ENCODE results near the gene CENPC.

CENPC gene

GRCh38 chr4:67545199-67546003 is at the start of gene CENPC:
Gene CENPC (minus strand): TSS chr4:67545503. CDS start chr4:67545355, 148 bp downstream.
- Histone ChIP-seq H3K9ac (ENCODE audit: low read depth, low read length) (peak within 1 kb of the TSS; percentile 95), H3K4me3 (ENCODE audit: low read length) (peak within 1 kb of the TSS; percentile 98), H3K4me1 (ENCODE audit: insufficient read depth, low read length) (peaks cover 2% of the 10 kb centered on the region; the same call in 1 of the 2 replicates), H3K9me3 (ENCODE audit: insufficient read depth, low read depth, low read length) (no peaks in the 10 kb centered on the region), H3K27me3 (ENCODE audit: insufficient read depth, low read length) (no peaks in the 10 kb centered on the region), H3K27ac (ENCODE audit: low read length) (peak within 1 kb of the TSS; percentile 99), H3K36me3 (ENCODE audit: insufficient read depth, low read depth, low read length) (peaks cover 19% of the 10 kb centered on the region)

- Histone ChIP-seq H3K9ac (ENCODE audit: low read depth, low read length) (no peak overlapping the region), H3K27ac (ENCODE audit: low read length) (no peak overlapping the region), H3K4me3 (ENCODE audit: low read length) (no peak overlapping the region), H3K4me1 (ENCODE audit: insufficient read depth, low read length) (no peaks in the 10 kb centered on the region), H3K9me3 (ENCODE audit: insufficient read depth, low read depth, low read length) (peaks cover 22% of the 10 kb centered on the region), H3K36me3 (ENCODE audit: insufficient read depth, low read depth, low read length) (no peaks in the 10 kb centered on the region), H3K27me3 (ENCODE audit: insufficient read depth, low read length) (no peaks in the 10 kb centered on the region)
These were observed 48.5 kb upstream of the CENPC start for GRCh38 chr4:67593741-67594175.

- no peaks in the 10 kb centered on the region for H3K27me3 ChIP-seq (ENCODE audit: insufficient read depth, low read length)
- H3K4me1 ChIP-seq (ENCODE audit: insufficient read depth, low read length) = no peaks in the 10 kb centered on the region
- no peak overlapping the region for H3K27ac ChIP-seq (ENCODE audit: low read length)
- H3K9ac ChIP-seq (ENCODE audit: low read depth, low read length) = no peak overlapping the region
- H3K4me3 ChIP-seq (ENCODE audit: low read length) = no peak overlapping the region
- H3K9me3 ChIP-seq (ENCODE audit: insufficient read depth, low read depth, low read length) = no peaks in the 10 kb centered on the region
- H3K36me3 ChIP-seq (ENCODE audit: insufficient read depth, low read depth, low read length) = no peaks in the 10 kb centered on the region
These were observed 41.9 kb upstream of the CENPC start for GRCh38 chr4:67587156-67587555.

- no peak overlapping the region for H3K4me3 ChIP-seq (ENCODE audit: low read length)
- H3K27ac ChIP-seq (ENCODE audit: low read length) = no peak overlapping the region
- H3K9me3 ChIP-seq (ENCODE audit: insufficient read depth, low read depth, low read length) = no peaks in the 10 kb centered on the region
- H3K9ac ChIP-seq (ENCODE audit: low read depth, low read length) = no peak overlapping the region
- no peaks in the 10 kb centered on the region for H3K36me3 ChIP-seq (ENCODE audit: insufficient read depth, low read depth, low read length)
- H3K4me1 ChIP-seq (ENCODE audit: insufficient read depth, low read length) = no peaks in the 10 kb centered on the region
- H3K27me3 ChIP-seq (ENCODE audit: insufficient read depth, low read length) = no peaks in the 10 kb centered on the region
These were observed 39.2 kb upstream of the CENPC start for GRCh38 chr4:67584496-67584895.

- H3K36me3 ChIP-seq (ENCODE audit: insufficient read depth, low read depth, low read length) = no peaks in the 10 kb centered on the region
- no peak overlapping the region for H3K9ac ChIP-seq (ENCODE audit: low read depth, low read length)
- no peaks in the 10 kb centered on the region for H3K9me3 ChIP-seq (ENCODE audit: insufficient read depth, low read depth, low read length)
- no peak overlapping the region for H3K4me3 ChIP-seq (ENCODE audit: low read length)
- no peak overlapping the region for H3K27ac ChIP-seq (ENCODE audit: low read length)
- H3K4me1 ChIP-seq (ENCODE audit: insufficient read depth, low read length) = no peaks in the 10 kb centered on the region
- H3K27me3 ChIP-seq (ENCODE audit: insufficient read depth, low read length) = no peaks in the 10 kb centered on the region
These were observed 36.6 kb upstream of the CENPC start for GRCh38 chr4:67581913-67582312.

GRCh38 chr4:67581208-67581857 is 36.0 kb upstream of the CENPC start:
- no peaks in the 10 kb centered on the region for H3K27me3 ChIP-seq (ENCODE audit: insufficient read depth, low read length)
- H3K27ac ChIP-seq (ENCODE audit: low read length) = no peak overlapping the region

GRCh38 chr4:67580577-67580976 is 35.3 kb upstream of the CENPC start:
- H3K4me3 ChIP-seq (ENCODE audit: low read length) = no peak overlapping the region
- no peak overlapping the region for H3K27ac ChIP-seq (ENCODE audit: low read length)
- no peaks in the 10 kb centered on the region for H3K9me3 ChIP-seq (ENCODE audit: insufficient read depth, low read depth, low read length)

More at GRCh38 chr4:67581208-67581857, 36.0 kb upstream of the CENPC start:
- Histone ChIP-seq H3K9me3 (ENCODE audit: insufficient read depth, low read depth, low read length) (no peaks in the 10 kb centered on the region), H3K36me3 (ENCODE audit: insufficient read depth, low read depth, low read length) (no peaks in the 10 kb centered on the region), H3K4me1 (ENCODE audit: insufficient read depth, low read length) (no peaks in the 10 kb centered on the region), H3K9ac (ENCODE audit: low read depth, low read length) (no peak overlapping the region), H3K4me3 (ENCODE audit: low read length) (no peak overlapping the region)

GRCh38 chr4:67576538-67576937 is 31.2 kb upstream of the CENPC start:
- Histone ChIP-seq H3K9ac (ENCODE audit: low read depth, low read length) (no peak overlapping the region), H3K4me3 (ENCODE audit: low read length) (no peak overlapping the region), H3K27ac (ENCODE audit: low read length) (no peak overlapping the region), H3K36me3 (ENCODE audit: insufficient read depth, low read depth, low read length) (no peaks in the 10 kb centered on the region), H3K27me3 (ENCODE audit: insufficient read depth, low read length) (no peaks in the 10 kb centered on the region), H3K4me1 (ENCODE audit: insufficient read depth, low read length) (peaks cover 8% of the 10 kb centered on the region; the same call in 1 of the 2 replicates), H3K9me3 (ENCODE audit: insufficient read depth, low read depth, low read length) (no peaks in the 10 kb centered on the region)

More at GRCh38 chr4:67580577-67580976, 35.3 kb upstream of the CENPC start:
- H3K27me3 ChIP-seq (ENCODE audit: insufficient read depth, low read length) = no peaks in the 10 kb centered on the region
- no peak overlapping the region for H3K9ac ChIP-seq (ENCODE audit: low read depth, low read length)
- no peaks in the 10 kb centered on the region for H3K36me3 ChIP-seq (ENCODE audit: insufficient read depth, low read depth, low read length)
- H3K4me1 ChIP-seq (ENCODE audit: insufficient read depth, low read length) = peaks cover 3% of the 10 kb centered on the region; the same call in 1 of the 2 replicates

GRCh38 chr4:67576059-67576466 is 30.8 kb upstream of the CENPC start:
- Histone ChIP-seq H3K36me3 (ENCODE audit: insufficient read depth, low read depth, low read length) (no peaks in the 10 kb centered on the region), H3K27ac (ENCODE audit: low read length) (no peak overlapping the region), H3K27me3 (ENCODE audit: insufficient read depth, low read length) (no peaks in the 10 kb centered on the region), H3K4me1 (ENCODE audit: insufficient read depth, low read length) (peaks cover 8% of the 10 kb centered on the region; the same call in 1 of the 2 replicates), H3K9me3 (ENCODE audit: insufficient read depth, low read depth, low read length) (no peaks in the 10 kb centered on the region), H3K9ac (ENCODE audit: low read depth, low read length) (no peak overlapping the region), H3K4me3 (ENCODE audit: low read length) (no peak overlapping the region)

- Histone ChIP-seq H3K9ac (ENCODE audit: low read depth, low read length) (no peak overlapping the region), H3K27me3 (ENCODE audit: insufficient read depth, low read length) (no peaks in the 10 kb centered on the region)
These were observed 30.1 kb upstream of the CENPC start for GRCh38 chr4:67575232-67576058.

GRCh38 chr4:67573193-67573592 is 27.9 kb upstream of the CENPC start:
- no peak overlapping the region for H3K4me3 ChIP-seq (ENCODE audit: low read length)
- no peaks in the 10 kb centered on the region for H3K36me3 ChIP-seq (ENCODE audit: insufficient read depth, low read depth, low read length)
- peaks cover 8% of the 10 kb centered on the region; the same call in 1 of the 2 replicates for H3K4me1 ChIP-seq (ENCODE audit: insufficient read depth, low read length)
- H3K27me3 ChIP-seq (ENCODE audit: insufficient read depth, low read length) = no peaks in the 10 kb centered on the region
- no peak overlapping the region for H3K27ac ChIP-seq (ENCODE audit: low read length)
- no peaks in the 10 kb centered on the region for H3K9me3 ChIP-seq (ENCODE audit: insufficient read depth, low read depth, low read length)
- H3K9ac ChIP-seq (ENCODE audit: low read depth, low read length) = no peak overlapping the region

More at GRCh38 chr4:67575232-67576058, 30.1 kb upstream of the CENPC start:
- Histone ChIP-seq H3K36me3 (ENCODE audit: insufficient read depth, low read depth, low read length) (no peaks in the 10 kb centered on the region), H3K4me1 (ENCODE audit: insufficient read depth, low read length) (peaks cover 8% of the 10 kb centered on the region; the same call in 1 of the 2 replicates), H3K4me3 (ENCODE audit: low read length) (no peak overlapping the region), H3K9me3 (ENCODE audit: insufficient read depth, low read depth, low read length) (no peaks in the 10 kb centered on the region), H3K27ac (ENCODE audit: low read length) (no peak overlapping the region)
